ENCODE results near the gene EXOSC7.
"Not testable (repeated sequence)": the region's sequence is repeated elsewhere in the genome, so short reads cannot be mapped to it uniquely, and the experiment has no call there.

Gene EXOSC7

GRCh38 chr3:44976002-44976815 is at the start of gene EXOSC7, which contains the start of gene ZDHHC3:
Gene EXOSC7, plus strand, starts transcription at chr3:44976244. Its CDS starts 34 bp downstream, at chr3:44976278.
Gene ZDHHC3, minus strand, starts transcription at chr3:44976174. Its CDS starts 16,738 bp downstream, at chr3:44959436.
- peak; percentile 87 for DNase-seq

- DNase-seq = no peak
Observed at GRCh38 chr3:44926921-44927320, 49.1 kb upstream of the EXOSC7 start.

- DNase-seq = no peak
Observed at GRCh38 chr3:44927371-44927770, 48.7 kb upstream of the EXOSC7 start.

GRCh38 chr3:44929782-44930181 is 46.3 kb upstream of the EXOSC7 start:
- DNase-seq = no peak

GRCh38 chr3:44930911-44931310 is 45.1 kb upstream of the EXOSC7 start:
- no peak for DNase-seq

- no peak for DNase-seq
Observed at GRCh38 chr3:44931791-44932190, 44.3 kb upstream of the EXOSC7 start.

- no peak for DNase-seq
Observed at GRCh38 chr3:44932271-44932670, 43.8 kb upstream of the EXOSC7 start.

DNA sequence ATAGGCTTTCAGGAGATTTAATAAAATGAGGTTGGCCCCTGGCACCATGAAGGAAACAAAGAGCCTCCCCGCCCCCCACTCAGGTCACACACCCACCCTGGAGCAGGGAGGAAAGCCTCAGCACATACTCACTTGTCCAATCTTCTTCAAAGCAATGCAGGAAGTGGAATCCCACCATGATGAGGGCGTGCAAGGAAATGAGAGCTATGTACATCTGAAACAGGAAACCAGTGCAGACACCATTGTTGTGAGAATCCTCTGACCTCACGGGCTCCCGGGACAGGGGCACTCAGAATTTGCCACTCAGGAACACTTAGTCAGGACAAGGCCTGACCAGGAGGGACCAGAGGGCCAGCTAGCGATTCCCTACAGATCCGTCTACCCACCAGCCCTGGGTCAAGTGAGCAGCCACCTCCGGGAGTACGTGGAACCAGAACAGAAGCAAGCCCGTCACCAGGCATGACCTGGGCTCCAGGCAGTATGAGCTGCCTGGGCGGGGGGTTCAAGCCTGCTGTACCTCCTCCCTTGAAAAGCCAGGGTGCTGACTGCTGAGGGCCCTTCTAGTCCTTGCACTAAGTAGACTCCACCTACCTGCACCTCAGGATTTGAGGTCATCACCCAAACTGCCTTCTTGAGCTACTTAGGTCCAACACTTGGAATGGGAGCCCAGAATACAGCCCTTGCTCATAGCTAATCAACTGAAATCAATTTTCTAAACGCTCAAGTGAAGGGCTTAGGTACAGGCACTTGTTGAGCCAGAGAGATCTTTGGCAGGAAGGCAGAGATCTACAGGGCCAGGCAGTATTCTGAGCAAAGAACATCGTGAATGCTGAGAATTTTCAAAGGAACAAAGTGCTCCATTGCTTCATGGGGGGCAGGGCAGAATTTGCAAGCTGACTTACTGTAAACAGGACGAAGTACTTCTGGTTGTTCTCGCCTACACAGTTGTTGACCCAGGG is 42.8 kb upstream of the EXOSC7 start:
- no peak for DNase-seq

- no peak for DNase-seq
Observed at GRCh38 chr3:44939581-44940036, 36.4 kb upstream of the EXOSC7 start.

DNA sequence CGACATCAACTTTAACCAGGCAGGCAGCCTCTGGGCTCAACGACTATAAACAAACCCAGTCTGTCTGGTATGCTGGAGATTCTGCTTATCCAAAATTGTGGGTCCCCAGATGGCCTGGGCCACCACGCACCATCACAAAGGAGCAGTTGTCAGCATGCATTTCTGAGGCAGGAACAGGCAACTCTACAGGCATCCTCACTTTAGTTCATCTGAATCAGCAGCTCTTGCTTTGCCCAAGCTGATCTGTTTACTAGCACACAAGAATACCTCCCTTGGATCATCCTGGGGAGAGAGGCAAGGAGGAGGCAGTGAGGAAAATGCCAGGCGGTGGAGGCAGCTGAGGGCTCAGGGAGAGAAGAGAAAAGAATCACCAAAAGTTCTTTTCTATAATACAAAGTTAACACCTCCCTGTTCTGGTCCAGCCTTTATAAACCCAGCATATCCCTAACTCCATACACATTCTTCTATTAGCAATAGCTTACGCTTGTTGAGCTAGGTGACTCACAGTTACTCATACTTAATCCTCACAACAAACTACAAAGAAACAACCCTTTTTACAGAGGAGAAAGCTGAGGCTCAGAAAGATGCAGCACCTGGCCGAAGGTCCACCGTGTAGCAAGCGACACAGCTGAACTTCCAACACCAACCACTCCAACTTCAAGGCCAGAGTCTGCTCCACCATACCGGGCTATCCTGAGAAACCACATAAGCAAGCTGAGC is 33.7 kb upstream of the EXOSC7 start:
- no peak for DNase-seq

- no peak for DNase-seq
Observed at GRCh38 chr3:44948239-44948638, 27.8 kb upstream of the EXOSC7 start.

DNA sequence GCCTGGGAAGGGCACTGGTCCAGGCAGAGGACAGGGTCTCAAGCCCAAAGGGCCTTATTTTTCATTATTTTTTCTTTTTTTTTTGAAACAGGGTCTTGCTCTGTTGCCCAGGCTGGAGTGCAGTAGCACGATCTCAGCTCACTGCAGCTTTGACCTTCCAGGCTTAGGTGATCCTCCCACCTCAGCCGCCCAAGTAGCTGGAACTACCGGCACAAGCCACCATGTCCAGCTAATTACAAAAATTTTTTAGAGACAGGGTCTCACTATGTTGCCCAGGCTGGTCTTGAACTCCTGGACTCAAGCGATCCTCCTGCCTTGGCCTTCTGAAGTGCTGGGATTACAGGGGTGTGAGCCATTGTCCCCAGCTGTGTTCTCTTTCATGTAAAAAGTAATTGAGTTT is 26.3 kb upstream of the EXOSC7 start:
- DNase-seq = not testable (repeated sequence)

DNA sequence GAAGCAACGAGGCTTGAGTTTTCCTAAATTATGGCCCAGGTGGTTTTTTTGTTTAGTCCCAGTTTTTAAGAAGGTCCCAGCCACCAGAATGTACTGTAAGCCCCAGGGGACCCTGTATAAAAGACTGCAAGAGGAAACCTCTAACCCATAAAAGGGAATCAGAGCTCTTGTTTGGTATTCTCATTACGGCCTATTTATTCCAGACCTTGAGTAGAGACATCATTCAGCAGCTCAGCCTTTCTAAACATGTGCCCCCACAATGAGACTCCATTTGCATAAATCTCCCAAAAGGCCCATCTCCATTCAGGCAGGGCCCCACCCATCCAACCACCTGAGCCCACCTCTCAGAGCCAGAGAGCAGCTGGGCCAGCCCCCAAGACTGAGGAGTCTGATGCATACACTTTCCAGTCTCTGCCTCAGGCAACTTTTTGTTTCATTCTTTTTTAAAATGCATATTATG is 25.7 kb upstream of the EXOSC7 start:
- DNase-seq = no peak

DNA sequence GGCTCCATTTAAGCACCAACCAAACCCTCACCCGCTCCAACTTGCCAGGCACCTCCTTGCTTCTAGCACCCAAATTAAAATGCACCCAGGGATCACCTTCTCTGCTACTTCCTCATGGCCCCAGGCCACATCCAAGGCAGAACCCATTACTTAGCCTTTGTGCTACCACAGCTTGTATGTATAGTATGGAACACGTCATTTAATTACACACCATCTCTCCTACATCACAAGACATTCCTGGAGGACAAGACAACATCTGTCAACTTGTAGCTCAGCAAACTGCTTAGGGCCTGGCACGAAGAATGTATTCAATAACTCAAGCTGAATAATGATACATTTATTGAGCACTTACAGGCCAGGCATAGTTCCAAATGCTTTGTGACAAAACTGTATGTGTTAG is 23.4 kb upstream of the EXOSC7 start:
- DNase-seq = no peak

- no peak for DNase-seq
Observed at GRCh38 chr3:44954304-44954703, 21.7 kb upstream of the EXOSC7 start.

- DNase-seq = no peak
Observed at GRCh38 chr3:44954962-44955361, 21.1 kb upstream of the EXOSC7 start.

- no peak for DNase-seq
Observed at GRCh38 chr3:44955917-44956316, 20.1 kb upstream of the EXOSC7 start.

GRCh38 chr3:44957986-44958385 is 18.1 kb upstream of the EXOSC7 start:
- DNase-seq = no peak

GRCh38 chr3:44958386-44958785 is 17.7 kb upstream of the EXOSC7 start:
- DNase-seq = no peak

DNA sequence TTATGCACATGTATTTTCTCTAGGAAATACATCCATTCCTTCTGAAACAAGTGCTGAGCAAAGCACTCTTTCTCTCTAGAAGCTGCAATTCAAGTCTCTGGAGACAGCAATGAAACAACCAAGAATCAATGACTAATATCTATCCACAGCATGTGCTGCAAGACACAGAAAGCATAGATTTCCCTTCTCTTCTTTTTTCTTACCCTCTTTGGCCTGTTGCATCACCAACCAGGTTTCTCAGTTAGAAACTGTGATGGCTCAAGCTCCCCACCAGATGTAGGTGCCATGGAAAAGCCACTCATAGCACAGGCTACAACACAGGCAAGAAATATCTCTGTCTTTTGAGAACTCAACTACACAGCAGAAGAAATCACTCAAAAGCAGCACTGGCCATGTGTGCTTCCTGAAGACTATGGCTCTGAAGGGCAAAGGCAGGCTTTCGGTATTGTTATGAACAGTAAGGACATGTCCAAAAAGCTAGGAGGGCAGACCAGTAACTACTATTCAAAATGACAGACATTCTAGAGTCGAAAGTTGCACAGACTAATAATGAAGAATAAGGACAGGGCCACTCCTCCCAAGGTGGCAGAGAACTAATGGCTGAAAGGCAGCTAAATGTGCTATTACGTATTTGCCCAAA is 15.5 kb upstream of the EXOSC7 start:
- DNase-seq = no peak

- DNase-seq = no peak
Observed at GRCh38 chr3:44961888-44962287, 14.2 kb upstream of the EXOSC7 start.
